Endothelial cell (in vitro differentiated cells): ENCODE results near the gene MKI67. TPM values are rescaled to one million over a fixed set of nuclear protein-coding genes. Genes with fewer than 3 reads are reported as not detected.

Source experiments
- DNase-seq: peaks from one replicate; pipeline ENCODE4 v3.0.0; 2021; ENCODE audit warnings: low spot score
- H3K27ac Mint-ChIP-seq: one replicate; pipeline ENCODE4 v1.8.0; 2021; ENCODE audit warnings: mixed read lengths, inconsistent platforms; ENCODE audit not compliant: unreplicated experiment
- H3K27me3 Mint-ChIP-seq: one replicate; pipeline ENCODE4 v1.8.0; 2021; ENCODE audit warnings: mild to moderate bottlenecking, moderate library complexity, mixed read lengths, inconsistent platforms; ENCODE audit not compliant: unreplicated experiment
- H3K36me3 Mint-ChIP-seq: one replicate; pipeline ENCODE4 v1.8.0; 2021; ENCODE audit warnings: mild to moderate bottlenecking, low read depth, mixed read lengths, inconsistent platforms; ENCODE audit not compliant: unreplicated experiment
- H3K4me1 Mint-ChIP-seq: one replicate; pipeline ENCODE4 v1.8.0; 2021; ENCODE audit warnings: mild to moderate bottlenecking, mixed read lengths, inconsistent platforms; ENCODE audit not compliant: unreplicated experiment
- H3K4me3 Mint-ChIP-seq: one replicate; pipeline ENCODE4 v1.8.0; 2021; ENCODE audit warnings: mild to moderate bottlenecking, mixed read lengths, inconsistent platforms; ENCODE audit not compliant: unreplicated experiment
- H3K9me3 Mint-ChIP-seq: one replicate; pipeline ENCODE4 v1.8.0; 2021; ENCODE audit warnings: mixed read lengths, inconsistent platforms; ENCODE audit not compliant: unreplicated experiment
- total RNA-seq: library from RNA; stranded (reverse); fragmentation: NEBNext Ultra II Directional; extraction: Animal tissue kit (Norgen Biotek cat#: 25700); gene quantifications from one replicate; pipeline ENCODE4 v1.2.1, GENCODE V29; 2021; ENCODE audit not compliant: unreplicated experiment
- TF ChIP-seq, protein P1 (sequence below): fragments of 200-600 bp; sonication (generic); IDR thresholded peaks from one replicate; pipeline ENCODE4 v1.5.0; 2021; ENCODE audit warnings: antibody characterized with exemption; ENCODE audit not compliant: unreplicated experiment

The MKI67 gene
- total RNA-seq, 1 donor from 2014 or later: 19.7 TPM

DNA sequence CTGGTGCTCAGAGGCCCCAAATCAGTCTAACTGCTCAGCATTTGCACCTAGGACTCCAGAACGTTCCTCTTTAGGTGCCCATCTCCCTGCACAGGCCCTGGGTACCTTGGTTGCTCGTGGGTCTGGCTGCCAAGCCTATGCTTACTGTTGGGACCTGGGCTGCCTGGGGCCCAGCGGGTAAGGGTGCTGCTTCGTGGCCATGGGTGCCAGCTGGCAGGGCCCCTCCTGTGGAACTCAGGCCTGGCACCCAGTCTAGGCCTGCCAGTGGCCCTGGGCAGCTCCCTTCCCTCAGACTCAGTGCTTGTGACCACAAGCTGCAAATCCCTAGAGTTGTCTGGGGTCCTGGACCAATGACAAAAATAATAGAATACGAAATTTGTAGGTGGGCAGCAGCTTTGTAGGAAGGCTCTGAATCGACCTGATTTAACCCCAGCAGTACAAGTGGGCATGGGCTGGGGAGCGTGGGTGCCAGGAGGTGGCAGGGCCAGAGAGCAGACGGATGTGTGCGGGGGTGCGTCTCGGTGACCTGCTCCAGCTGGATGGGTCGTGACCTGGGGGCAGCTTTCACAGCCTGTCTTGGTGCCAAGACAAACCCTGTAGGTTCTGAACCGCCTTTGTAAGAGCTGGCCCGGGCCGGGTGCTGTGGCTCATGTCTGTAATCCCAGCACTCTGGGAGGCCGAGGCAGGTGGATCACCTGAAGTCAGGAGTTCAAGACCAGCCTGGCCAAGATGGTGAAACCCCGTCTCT is 69.7 kb downstream of the MKI67 start:
- no peaks in the 10 kb centered on the region for H3K9me3 Mint-ChIP-seq
- peaks cover 17% of the 10 kb centered on the region for H3K27me3 Mint-ChIP-seq
- TF ChIP-seq, protein P1, sequence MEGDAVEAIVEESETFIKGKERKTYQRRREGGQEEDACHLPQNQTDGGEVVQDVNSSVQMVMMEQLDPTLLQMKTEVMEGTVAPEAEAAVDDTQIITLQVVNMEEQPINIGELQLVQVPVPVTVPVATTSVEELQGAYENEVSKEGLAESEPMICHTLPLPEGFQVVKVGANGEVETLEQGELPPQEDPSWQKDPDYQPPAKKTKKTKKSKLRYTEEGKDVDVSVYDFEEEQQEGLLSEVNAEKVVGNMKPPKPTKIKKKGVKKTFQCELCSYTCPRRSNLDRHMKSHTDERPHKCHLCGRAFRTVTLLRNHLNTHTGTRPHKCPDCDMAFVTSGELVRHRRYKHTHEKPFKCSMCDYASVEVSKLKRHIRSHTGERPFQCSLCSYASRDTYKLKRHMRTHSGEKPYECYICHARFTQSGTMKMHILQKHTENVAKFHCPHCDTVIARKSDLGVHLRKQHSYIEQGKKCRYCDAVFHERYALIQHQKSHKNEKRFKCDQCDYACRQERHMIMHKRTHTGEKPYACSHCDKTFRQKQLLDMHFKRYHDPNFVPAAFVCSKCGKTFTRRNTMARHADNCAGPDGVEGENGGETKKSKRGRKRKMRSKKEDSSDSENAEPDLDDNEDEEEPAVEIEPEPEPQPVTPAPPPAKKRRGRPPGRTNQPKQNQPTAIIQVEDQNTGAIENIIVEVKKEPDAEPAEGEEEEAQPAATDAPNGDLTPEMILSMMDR: no peak
- H3K27ac Mint-ChIP-seq: no peak overlapping the region
- H3K4me1 Mint-ChIP-seq: peaks cover 57% of the 10 kb centered on the region
- H3K4me3 Mint-ChIP-seq: peak overlapping the region; percentile 60
- peaks cover 64% of the 10 kb centered on the region for H3K36me3 Mint-ChIP-seq
- no peak for DNase-seq

DNA sequence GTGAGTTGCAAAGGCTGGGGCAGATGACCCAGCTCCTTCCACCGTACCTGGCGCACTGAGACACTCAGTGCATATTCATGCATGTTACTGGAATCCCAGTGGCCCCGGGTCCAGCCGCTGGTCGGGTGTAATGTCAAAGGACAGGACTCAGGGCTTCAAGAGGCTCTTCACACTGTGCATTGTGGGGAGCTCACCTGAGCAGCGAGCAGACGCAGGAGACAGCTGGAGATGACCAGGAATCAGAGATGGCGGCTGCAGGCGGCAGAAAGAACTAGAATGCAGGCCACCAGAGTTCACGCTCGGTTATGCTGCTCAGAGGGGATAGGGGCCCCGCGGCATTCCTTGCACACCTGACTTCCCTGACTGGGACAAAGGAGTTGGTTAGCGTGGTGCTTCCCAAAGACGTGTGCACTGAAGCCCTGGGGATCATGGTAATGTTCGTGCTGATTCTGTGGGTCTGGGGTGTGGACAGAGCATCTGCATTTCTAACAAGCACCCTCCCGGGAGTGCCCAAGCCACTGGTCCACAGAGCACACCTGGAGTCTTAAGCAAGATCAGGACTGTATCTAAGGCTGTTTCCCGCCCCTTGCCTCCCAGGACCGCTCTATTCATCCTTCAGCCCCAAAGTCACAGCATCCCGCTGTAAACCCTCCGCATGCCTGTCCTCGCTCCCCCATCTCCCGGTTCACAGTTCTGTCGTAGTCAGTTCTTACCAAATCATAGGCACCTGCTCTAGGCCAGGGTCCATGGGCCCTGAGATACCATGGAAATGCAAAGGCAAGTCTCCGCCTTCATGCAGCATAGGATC is 71.0 kb downstream of the MKI67 start:
- Mint-ChIP-seq H3K27me3 (peaks cover 13% of the 10 kb centered on the region), H3K4me1 (peaks cover 57% of the 10 kb centered on the region), H3K9me3 (no peaks in the 10 kb centered on the region), H3K27ac (no peak overlapping the region), H3K36me3 (peaks cover 68% of the 10 kb centered on the region), H3K4me3 (peak overlapping the region; percentile 60)
- TF ChIP-seq, protein P1: no peak
- no peak for DNase-seq

DNA sequence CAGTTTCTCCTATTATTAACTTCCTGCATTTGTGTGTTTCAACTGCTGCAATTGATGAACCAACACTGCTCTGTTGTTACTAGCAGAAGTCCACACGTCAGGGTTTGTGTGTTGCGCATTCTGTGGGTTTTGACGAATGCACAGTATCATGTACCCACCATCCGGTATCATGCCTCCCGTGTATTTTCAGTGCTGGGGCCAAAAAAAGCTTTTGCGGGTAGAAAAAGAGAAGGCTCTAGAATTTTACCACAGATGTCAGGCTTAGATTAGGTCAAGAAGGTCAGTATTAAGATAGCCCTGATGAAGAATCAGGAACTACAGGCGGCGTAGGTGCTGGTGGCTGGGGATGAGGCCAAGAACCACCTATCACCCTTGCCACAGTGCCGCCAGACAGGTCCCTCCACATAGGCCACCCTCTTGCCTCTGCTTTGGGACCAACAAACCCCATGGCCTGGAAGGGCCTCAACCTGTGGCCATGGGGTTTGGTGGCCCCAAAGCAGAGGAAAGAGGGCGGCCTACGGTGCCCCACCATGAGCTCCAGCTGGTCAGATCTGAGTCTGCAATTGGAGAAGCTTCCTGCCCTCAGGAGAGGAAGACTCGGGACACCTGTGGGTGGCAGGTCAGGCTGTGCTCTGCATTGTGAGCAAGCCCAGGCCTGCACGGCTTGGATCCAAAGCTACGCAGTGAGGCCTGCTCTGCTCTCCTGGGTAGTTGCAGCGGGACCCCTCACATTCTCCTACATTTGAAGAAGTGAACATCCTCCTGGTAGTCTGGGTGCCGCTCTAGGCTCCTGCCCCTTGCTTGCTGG is 71.9 kb downstream of the MKI67 start:
- peaks cover 60% of the 10 kb centered on the region for H3K4me1 Mint-ChIP-seq
- H3K27ac Mint-ChIP-seq: peak overlapping the region; percentile 13
- H3K27me3 Mint-ChIP-seq: peaks cover 11% of the 10 kb centered on the region
- no peaks in the 10 kb centered on the region for H3K9me3 Mint-ChIP-seq
- peaks cover 68% of the 10 kb centered on the region for H3K36me3 Mint-ChIP-seq
- H3K4me3 Mint-ChIP-seq: peak overlapping the region; percentile 31
- TF ChIP-seq, protein P1: no peak
- DNase-seq: no peak

DNA sequence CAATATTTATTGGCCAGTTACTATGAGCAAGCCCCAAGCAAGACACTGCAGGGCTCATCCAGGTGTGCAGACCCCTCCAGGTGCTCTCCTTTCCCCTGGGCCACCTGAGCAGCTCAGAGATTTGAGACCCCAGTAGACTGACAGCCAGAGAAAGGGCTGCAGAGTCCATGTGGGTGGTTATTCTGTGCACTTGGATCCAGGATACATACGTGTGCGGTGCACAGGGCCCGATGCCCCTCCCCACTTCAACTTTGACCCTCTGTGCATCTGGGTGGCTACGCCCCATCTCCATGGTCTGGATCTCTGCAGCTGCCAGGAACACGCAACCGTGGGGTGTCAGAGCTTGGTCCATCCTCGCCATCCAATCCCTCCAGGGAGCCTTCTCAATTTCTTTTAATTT is 72.9 kb downstream of the MKI67 start:
- no peaks in the 10 kb centered on the region for H3K9me3 Mint-ChIP-seq
- H3K27me3 Mint-ChIP-seq: peaks cover 13% of the 10 kb centered on the region
- peaks cover 68% of the 10 kb centered on the region for H3K4me1 Mint-ChIP-seq
- H3K27ac Mint-ChIP-seq: no peak overlapping the region
- H3K4me3 Mint-ChIP-seq: peak overlapping the region; percentile 72
- TF ChIP-seq, protein P1: no peak
- DNase-seq: no peak
- H3K36me3 Mint-ChIP-seq: peaks cover 69% of the 10 kb centered on the region
